Activated B cell treated with CpG ODN at 0.5 μM for 24 hours (primary cell): ENCODE data around the gene LGALS8. TPM values are rescaled to one million over a fixed set of nuclear protein-coding genes. Genes with fewer than 3 reads are reported as not detected.

Source experiments
- ATAC-seq: fragments of 200-7000 bp; cut with Tn5 transposase; one replicate; pipeline ENCODE4 v1.10.0; 2021; ENCODE audit warnings: low read depth, mild to moderate bottlenecking, moderate library complexity
- CTCF ChIA-PET: fragments of 350-600 bp; sonication (Branson Sonifier 250); formaldehyde crosslinking; loops from one replicate; lab custom pipeline; 2021; ENCODE audit warnings: antibody characterized with exemption; lab: Charles Lee
- POLR2A ChIA-PET: fragments of 350-600 bp; sonication (Branson Sonifier 250); formaldehyde crosslinking; loops from one replicate; lab custom pipeline; 2021; ENCODE audit warnings: antibody characterized with exemption; lab: Charles Lee
- DNase-seq: peaks from one replicate; pipeline ENCODE4 v3.0.0; 2022
- H3K27ac Mint-ChIP-seq: one replicate; pipeline ENCODE4 v1.8.0; 2020; ENCODE audit warnings: mixed read lengths
- H3K27me3 Mint-ChIP-seq: one replicate; pipeline ENCODE4 v1.8.0; 2021; ENCODE audit warnings: mixed read lengths
- H3K36me3 Mint-ChIP-seq: one replicate; pipeline ENCODE4 v1.8.0; 2021; ENCODE audit warnings: low read depth, mixed read lengths
- H3K4me1 Mint-ChIP-seq: one replicate; pipeline ENCODE4 v1.8.0; 2021; ENCODE audit warnings: mixed read lengths
- H3K4me3 Mint-ChIP-seq: one replicate; pipeline ENCODE4 v1.8.0; 2020; ENCODE audit warnings: mild to moderate bottlenecking, mixed read lengths
- H3K9me3 Mint-ChIP-seq: one replicate; pipeline ENCODE4 v1.8.0; 2020; ENCODE audit warnings: mixed read lengths
- intact Hi-C: fragments of 100-400 bp; cut with micrococcal nuclease; formaldehyde crosslinking; loops from one replicate; pipeline ENCODE4 v1.15.1; 2024
- total RNA-seq: library from RNA; stranded (reverse); gene quantifications from 2 replicates; pipeline ENCODE4 v1.2.3, GENCODE V29; 2022
- TF ChIP-seq, protein P1 (sequence below): fragments of 200-600 bp; IDR thresholded peaks from one replicate; pipeline ENCODE4 v1.8.0; 2022; ENCODE audit warnings: antibody characterized with exemption, mild to moderate bottlenecking

LGALS8 gene
- total RNA-seq, 1 donor from 2014 or later, result 37.4 TPM

DNA sequence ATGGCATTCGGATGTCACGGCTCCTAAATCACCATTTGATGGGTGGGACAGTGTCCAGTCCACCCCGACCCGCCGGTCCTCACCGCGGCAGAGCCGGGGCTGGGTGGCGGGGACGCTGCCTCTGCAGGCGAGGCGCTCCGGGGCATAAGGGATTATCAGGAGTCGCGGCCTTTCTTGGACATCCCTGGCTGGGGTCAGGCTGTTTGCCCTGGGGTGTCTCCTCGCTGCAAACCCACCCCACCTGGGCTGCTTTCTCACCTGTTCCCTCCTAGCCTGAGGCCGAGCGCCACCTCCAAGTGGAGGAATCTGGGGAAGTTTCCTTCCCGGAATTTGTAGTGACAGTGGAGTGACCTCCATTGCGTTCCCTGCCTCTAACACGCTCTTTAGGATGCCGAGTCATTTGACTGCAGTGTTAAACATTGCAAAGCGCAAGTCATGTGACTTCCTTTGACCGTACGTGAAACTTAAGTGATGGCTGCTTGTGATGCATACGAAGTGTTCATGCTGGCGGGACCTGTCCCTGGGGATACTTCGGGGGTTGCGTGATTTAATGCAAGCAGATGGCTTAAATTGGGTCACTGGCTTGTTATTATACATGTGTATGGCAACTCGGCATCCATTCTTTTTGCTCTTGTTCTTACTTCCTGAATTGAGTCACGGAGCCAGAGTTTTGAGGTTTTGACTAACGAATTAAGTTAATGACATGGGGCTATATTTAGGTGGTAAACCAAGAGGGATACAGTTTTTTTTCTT lies 536 bp downstream of the LGALS8 start:
- Mint-ChIP-seq H3K4me1 (peaks cover 12% of the 10 kb centered on the region), H3K27me3 (no peaks in the 10 kb centered on the region), H3K9me3 (no peaks in the 10 kb centered on the region), H3K27ac (peak overlapping the region; percentile 90), H3K4me3 (peak overlapping the region; percentile 95), H3K36me3 (peaks cover 30% of the 10 kb centered on the region)
- intact Hi-C loops, result loop anchor here (1.0 to 10.0 kb wide), 8 partner anchors 80 to 1197 kb away; partner anchors contain the start of genes ARID4B, B3GALNT2, GGPS1 and GPR137B
- ChIA-PET POLR2A (interaction anchor here (1.0 to 1.8 kb wide), 2 partner anchors 80 to 457 kb away, joined by 3 to 8 read pairs; partner anchors contain the start of gene HEATR1), CTCF (no interaction called here)
- TF ChIP-seq, protein P1, sequence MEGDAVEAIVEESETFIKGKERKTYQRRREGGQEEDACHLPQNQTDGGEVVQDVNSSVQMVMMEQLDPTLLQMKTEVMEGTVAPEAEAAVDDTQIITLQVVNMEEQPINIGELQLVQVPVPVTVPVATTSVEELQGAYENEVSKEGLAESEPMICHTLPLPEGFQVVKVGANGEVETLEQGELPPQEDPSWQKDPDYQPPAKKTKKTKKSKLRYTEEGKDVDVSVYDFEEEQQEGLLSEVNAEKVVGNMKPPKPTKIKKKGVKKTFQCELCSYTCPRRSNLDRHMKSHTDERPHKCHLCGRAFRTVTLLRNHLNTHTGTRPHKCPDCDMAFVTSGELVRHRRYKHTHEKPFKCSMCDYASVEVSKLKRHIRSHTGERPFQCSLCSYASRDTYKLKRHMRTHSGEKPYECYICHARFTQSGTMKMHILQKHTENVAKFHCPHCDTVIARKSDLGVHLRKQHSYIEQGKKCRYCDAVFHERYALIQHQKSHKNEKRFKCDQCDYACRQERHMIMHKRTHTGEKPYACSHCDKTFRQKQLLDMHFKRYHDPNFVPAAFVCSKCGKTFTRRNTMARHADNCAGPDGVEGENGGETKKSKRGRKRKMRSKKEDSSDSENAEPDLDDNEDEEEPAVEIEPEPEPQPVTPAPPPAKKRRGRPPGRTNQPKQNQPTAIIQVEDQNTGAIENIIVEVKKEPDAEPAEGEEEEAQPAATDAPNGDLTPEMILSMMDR, result no peak
- DNase-seq (peak; percentile 58), ATAC-seq (peak; percentile 87)

DNA sequence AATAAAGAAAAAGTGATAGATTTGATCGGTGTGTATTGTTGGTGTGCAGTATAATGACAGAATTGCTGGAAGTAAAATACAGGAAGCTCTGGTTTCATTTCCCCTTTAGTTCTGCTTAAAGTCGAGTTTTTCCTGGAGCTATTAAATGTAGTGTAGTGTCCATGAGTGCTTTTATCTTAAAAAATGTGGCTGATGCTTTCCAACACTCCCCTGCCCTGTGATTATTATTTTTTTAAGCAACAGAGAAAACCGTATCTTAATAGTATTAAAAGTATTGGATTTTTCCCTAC lies 1.1 kb downstream of the LGALS8 start:
- H3K36me3 Mint-ChIP-seq, result peaks cover 30% of the 10 kb centered on the region
- no peaks in the 10 kb centered on the region for H3K27me3 Mint-ChIP-seq
- CTCF ChIA-PET, result no interaction called here
- TF ChIP-seq, protein P1, result no peak
- H3K4me1 Mint-ChIP-seq, result peaks cover 12% of the 10 kb centered on the region
- H3K27ac Mint-ChIP-seq, result peak overlapping the region; percentile 90
- DNase-seq, result no peak
- peak; percentile 12 for ATAC-seq
- peak overlapping the region; percentile 95 for H3K4me3 Mint-ChIP-seq
- no peaks in the 10 kb centered on the region for H3K9me3 Mint-ChIP-seq
- POLR2A ChIA-PET, result interaction anchor here (0.5 to 1.8 kb wide), 3 partner anchors 79 to 416 kb away, joined by 4 to 8 read pairs (median 5); partner anchors contain the start of gene HEATR1
- intact Hi-C loops, result loop anchor here (1.0 to 10.0 kb wide), 8 partner anchors 79 to 1198 kb away; partner anchors contain the start of genes ARID4B, B3GALNT2, GGPS1 and GPR137B

DNA sequence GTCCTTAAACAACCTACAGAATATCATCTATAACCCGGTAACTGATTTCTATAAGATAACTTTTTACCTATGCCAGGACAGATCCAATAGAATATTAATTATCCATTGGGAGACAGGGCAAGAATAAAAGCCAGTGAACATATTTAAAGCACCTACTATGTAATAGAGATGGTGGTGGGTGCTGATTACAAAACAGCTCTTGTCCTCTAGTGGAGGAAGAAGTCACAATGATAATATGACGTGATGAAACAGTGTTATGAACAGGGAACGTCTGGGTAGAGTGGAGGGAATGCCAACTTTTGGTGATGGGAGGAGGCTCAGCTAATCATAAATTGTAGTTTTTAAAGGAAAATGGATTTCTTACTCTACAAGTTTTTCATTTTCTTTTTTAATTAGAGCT lies 2.3 kb downstream of the LGALS8 start:
- DNase-seq (no peak), ATAC-seq (no peak)
- POLR2A ChIA-PET, result no interaction called here
- Mint-ChIP-seq H3K4me3 (no peak overlapping the region), H3K27me3 (no peaks in the 10 kb centered on the region), H3K4me1 (peaks cover 23% of the 10 kb centered on the region), H3K27ac (peak overlapping the region; percentile 20), H3K36me3 (peaks cover 34% of the 10 kb centered on the region), H3K9me3 (no peaks in the 10 kb centered on the region)
- TF ChIP-seq, protein P1, result no peak
- intact Hi-C loops, result loop anchor here (10.0 kb wide), 1 partner anchor 1021 kb away; the partner anchor contains the start of gene B3GALNT2
- CTCF ChIA-PET, result no interaction called here

DNA sequence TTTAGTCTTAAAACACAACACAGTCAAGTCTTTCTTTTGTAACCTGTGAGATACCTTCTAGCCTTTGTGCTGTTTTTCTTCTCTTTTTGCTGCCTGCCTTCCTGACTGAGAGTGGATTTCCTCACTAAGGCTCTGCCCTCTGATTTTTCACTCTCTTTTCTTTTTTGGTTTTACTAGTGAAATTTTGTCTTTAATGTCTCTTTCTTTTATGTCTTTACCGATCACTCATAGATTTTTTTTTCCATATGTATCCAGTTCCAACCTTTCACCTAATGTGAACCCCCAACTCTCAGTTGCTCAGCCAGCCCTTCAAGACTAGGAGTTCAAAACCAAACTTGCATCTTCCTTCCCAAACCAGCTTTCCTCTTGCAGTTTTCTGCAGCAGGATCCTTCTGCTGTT lies 6.5 kb downstream of the LGALS8 start:
- ATAC-seq, result no peak
- Mint-ChIP-seq H3K27me3 (no peaks in the 10 kb centered on the region), H3K4me3 (no peak overlapping the region), H3K4me1 (peaks cover 27% of the 10 kb centered on the region), H3K36me3 (peaks cover 34% of the 10 kb centered on the region), H3K27ac (no peak overlapping the region), H3K9me3 (no peaks in the 10 kb centered on the region)
- TF ChIP-seq, protein P1, result no peak
- no peak for DNase-seq
- POLR2A ChIA-PET, result interaction anchor here (0.5 kb wide), 1 partner anchor 28 kb away, joined by 10 read pairs; no protein-coding TSS in a partner anchor
- intact Hi-C loops, result no loop called here
- CTCF ChIA-PET, result no interaction called here

DNA sequence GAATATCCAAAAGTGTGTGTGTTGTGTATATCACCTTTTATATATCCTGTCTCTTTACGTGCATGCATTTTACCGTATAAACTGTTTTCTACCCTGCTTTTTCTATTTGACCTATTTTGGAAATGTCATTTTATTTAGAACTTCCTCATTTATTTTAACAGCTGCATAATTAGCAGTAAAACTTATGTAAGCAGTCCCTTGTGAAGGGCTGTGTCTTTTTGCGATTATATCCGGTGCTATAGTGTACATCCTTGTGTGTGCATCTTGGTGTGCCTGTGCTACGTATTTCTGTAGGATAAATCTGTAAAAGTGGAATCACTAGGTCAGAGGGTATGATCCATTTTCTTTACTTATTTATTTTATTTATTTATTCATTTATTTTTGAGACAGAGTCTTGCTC lies 7.2 kb downstream of the LGALS8 start:
- H3K4me1 Mint-ChIP-seq, result peaks cover 27% of the 10 kb centered on the region
- TF ChIP-seq, protein P1, result no peak
- H3K27me3 Mint-ChIP-seq, result no peaks in the 10 kb centered on the region
- H3K9me3 Mint-ChIP-seq, result no peaks in the 10 kb centered on the region
- ChIA-PET POLR2A (interaction anchor here (0.5 kb wide), 2 partner anchors 28 to 394 kb away, joined by 7 to 10 read pairs; no protein-coding TSS in a partner anchor), CTCF (no interaction called here)
- no peak overlapping the region for H3K4me3 Mint-ChIP-seq
- ATAC-seq (peak; percentile 37), DNase-seq (no peak)
- intact Hi-C loops, result no loop called here
- peak overlapping the region; percentile 64 for H3K27ac Mint-ChIP-seq
- H3K36me3 Mint-ChIP-seq, result peaks cover 38% of the 10 kb centered on the region
